NK-92 (cell line): ENCODE results near the gene SLC66A2.
"Not testable (repeated sequence)": the region's sequence is repeated elsewhere in the genome, so short reads cannot be mapped to it uniquely, and the experiment has no call there.

Experiments
- DNase-seq: peaks from one replicate; lab custom pipeline; 2025; ENCODE audit not compliant: unreplicated experiment; lab: John Stamatoyannopoulos, UW

The SLC66A2 gene

GRCh38 chr18:79869591-79870300 is 81.7 kb downstream of the SLC66A2 start:
- no peak for DNase-seq

GRCh38 chr18:79868811-79869541 is 82.5 kb downstream of the SLC66A2 start:
- DNase-seq: no peak

GRCh38 chr18:79868168-79868784 is 83.2 kb downstream of the SLC66A2 start:
- no peak for DNase-seq

GRCh38 chr18:79867666-79868065 is 83.8 kb downstream of the SLC66A2 start:
- no peak for DNase-seq

- no peak for DNase-seq
These were observed 84.4 kb downstream of the SLC66A2 start for GRCh38 chr18:79866889-79867574.

- DNase-seq: not testable (repeated sequence)
These were observed 85.5 kb downstream of the SLC66A2 start for GRCh38 chr18:79865951-79866350.

GRCh38 chr18:79864955-79865354 is 86.5 kb downstream of the SLC66A2 start:
- not testable (repeated sequence) for DNase-seq

- DNase-seq: no peak
These were observed 87.3 kb downstream of the SLC66A2 start for GRCh38 chr18:79864006-79864725.

- DNase-seq: no peak
These were observed 88.1 kb downstream of the SLC66A2 start for GRCh38 chr18:79863161-79864005.

GRCh38 chr18:79862562-79862961 is 88.9 kb downstream of the SLC66A2 start:
- DNase-seq: no peak

GRCh38 chr18:79861687-79862086 is 89.8 kb downstream of the SLC66A2 start:
- no peak for DNase-seq

GRCh38 chr18:79859314-79859713 is 92.1 kb downstream of the SLC66A2 start:
- no peak for DNase-seq

- DNase-seq: no peak
These were observed 94.3 kb downstream of the SLC66A2 start for GRCh38 chr18:79857082-79857671.

- DNase-seq: no peak
These were observed 95.1 kb downstream of the SLC66A2 start for GRCh38 chr18:79856119-79857007.

- DNase-seq: no peak
These were observed 96.1 kb downstream of the SLC66A2 start for GRCh38 chr18:79855147-79855933.

GRCh38 chr18:79853993-79854364 is 97.5 kb downstream of the SLC66A2 start:
- DNase-seq: no peak

GRCh38 chr18:79853303-79853992 is 98.0 kb downstream of the SLC66A2 start:
- DNase-seq: no peak
